ENCODE data around the gene RFX2. TPM values are rescaled to one million over a fixed set of nuclear protein-coding genes. Genes with fewer than 3 reads are reported as not detected.

Gene RFX2
- total RNA-seq, 1 experiment from 2014 or later, result 13.7 TPM

GRCh38 chr19:6098574-6098973 lies 11.7 kb downstream of the RFX2 start:
- H3K27ac Mint-ChIP-seq (ENCODE audit: unreplicated experiment), result no peak overlapping the region
- BruUV-seq (replicated peaks), result no TSS peak
- H3K4me3 Mint-ChIP-seq (ENCODE audit: low read depth, unreplicated experiment), result no peak overlapping the region
- intact Hi-C loops (cut with micrococcal nuclease; ENCODE audit: unreplicated experiment), result no loop called here
- H3K36me3 Mint-ChIP-seq (ENCODE audit: insufficient read depth, unreplicated experiment), result no peaks in the 10 kb centered on the region
- CTCF ChIA-PET, result interaction anchor here (1.0 kb wide), 1 partner anchor 295 kb away, joined by 3 read pairs; no protein-coding TSS in a partner anchor
- no peak for DNase-seq
- H3K4me1 Mint-ChIP-seq (ENCODE audit: low read depth, unreplicated experiment), result peaks cover 17% of the 10 kb centered on the region
- H3K27me3 Mint-ChIP-seq (ENCODE audit: unreplicated experiment), result no peaks in the 10 kb centered on the region
- TF ChIP-seq, protein P1, sequence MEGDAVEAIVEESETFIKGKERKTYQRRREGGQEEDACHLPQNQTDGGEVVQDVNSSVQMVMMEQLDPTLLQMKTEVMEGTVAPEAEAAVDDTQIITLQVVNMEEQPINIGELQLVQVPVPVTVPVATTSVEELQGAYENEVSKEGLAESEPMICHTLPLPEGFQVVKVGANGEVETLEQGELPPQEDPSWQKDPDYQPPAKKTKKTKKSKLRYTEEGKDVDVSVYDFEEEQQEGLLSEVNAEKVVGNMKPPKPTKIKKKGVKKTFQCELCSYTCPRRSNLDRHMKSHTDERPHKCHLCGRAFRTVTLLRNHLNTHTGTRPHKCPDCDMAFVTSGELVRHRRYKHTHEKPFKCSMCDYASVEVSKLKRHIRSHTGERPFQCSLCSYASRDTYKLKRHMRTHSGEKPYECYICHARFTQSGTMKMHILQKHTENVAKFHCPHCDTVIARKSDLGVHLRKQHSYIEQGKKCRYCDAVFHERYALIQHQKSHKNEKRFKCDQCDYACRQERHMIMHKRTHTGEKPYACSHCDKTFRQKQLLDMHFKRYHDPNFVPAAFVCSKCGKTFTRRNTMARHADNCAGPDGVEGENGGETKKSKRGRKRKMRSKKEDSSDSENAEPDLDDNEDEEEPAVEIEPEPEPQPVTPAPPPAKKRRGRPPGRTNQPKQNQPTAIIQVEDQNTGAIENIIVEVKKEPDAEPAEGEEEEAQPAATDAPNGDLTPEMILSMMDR (IDR thresholded peaks at IDR 0.05; ENCODE audit: unreplicated experiment), result no peak
- H3K9me3 Mint-ChIP-seq (ENCODE audit: low read depth, unreplicated experiment), result no peaks in the 10 kb centered on the region

DNA sequence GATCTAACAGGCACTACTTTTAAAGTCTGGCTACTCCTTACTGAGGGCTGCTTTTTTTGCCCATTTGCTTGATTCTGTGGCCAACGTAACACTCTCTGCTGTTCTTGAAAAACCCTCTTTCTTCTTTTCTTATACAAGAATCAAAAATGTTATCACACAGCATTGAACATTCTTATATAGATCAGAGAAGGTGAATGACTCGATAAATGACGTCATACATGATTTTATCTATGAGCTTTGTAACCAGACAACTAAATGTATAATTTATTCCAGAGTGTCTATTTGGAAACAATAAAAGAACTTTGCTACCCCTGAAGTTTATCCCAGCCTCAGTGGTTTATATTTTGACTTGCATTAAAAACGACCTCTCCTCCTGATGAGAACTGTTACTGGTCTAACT lies 12.4 kb downstream of the RFX2 start:
- CTCF ChIA-PET, result interaction anchor here (0.6 kb wide), 1 partner anchor 1300 kb away, joined by 3 read pairs; no protein-coding TSS in a partner anchor
- DNase-seq, result no peak
- H3K27me3 Mint-ChIP-seq (ENCODE audit: unreplicated experiment), result no peaks in the 10 kb centered on the region
- TF ChIP-seq, protein P1 (IDR thresholded peaks at IDR 0.05; ENCODE audit: unreplicated experiment), result no peak
- H3K36me3 Mint-ChIP-seq (ENCODE audit: insufficient read depth, unreplicated experiment), result peaks cover 2% of the 10 kb centered on the region
- no peak overlapping the region for H3K27ac Mint-ChIP-seq (ENCODE audit: unreplicated experiment)
- no TSS peak for BruUV-seq (replicated peaks)
- peaks cover 19% of the 10 kb centered on the region for H3K4me1 Mint-ChIP-seq (ENCODE audit: low read depth, unreplicated experiment)
- H3K4me3 Mint-ChIP-seq (ENCODE audit: low read depth, unreplicated experiment), result no peak overlapping the region
- no peaks in the 10 kb centered on the region for H3K9me3 Mint-ChIP-seq (ENCODE audit: low read depth, unreplicated experiment)
- intact Hi-C loops (cut with micrococcal nuclease; ENCODE audit: unreplicated experiment), result no loop called here

DNA sequence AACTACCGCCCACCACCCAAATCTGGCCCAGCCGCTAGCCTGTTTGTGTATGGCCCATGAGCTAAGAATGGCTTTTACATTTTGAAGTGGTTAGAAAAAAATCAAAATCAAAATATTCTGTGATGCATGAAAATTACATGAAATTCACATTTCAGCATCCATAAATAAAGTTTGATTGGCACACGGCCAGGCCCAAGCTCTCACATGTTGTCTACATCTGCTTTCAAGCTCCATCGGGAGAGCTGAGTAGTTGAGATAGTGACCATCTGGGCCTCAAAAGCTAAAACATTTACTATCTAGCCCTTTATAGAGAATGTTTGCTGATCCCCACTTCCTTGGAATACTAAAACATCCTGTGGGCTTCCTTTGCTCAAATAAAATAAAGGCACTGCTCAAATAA lies 14.5 kb downstream of the RFX2 start:
- Mint-ChIP-seq H3K4me1 (ENCODE audit: low read depth, unreplicated experiment) (peaks cover 29% of the 10 kb centered on the region), H3K27me3 (ENCODE audit: unreplicated experiment) (no peaks in the 10 kb centered on the region), H3K27ac (ENCODE audit: unreplicated experiment) (no peak overlapping the region), H3K36me3 (ENCODE audit: insufficient read depth, unreplicated experiment) (peaks cover 9% of the 10 kb centered on the region), H3K4me3 (ENCODE audit: low read depth, unreplicated experiment) (no peak overlapping the region), H3K9me3 (ENCODE audit: low read depth, unreplicated experiment) (no peaks in the 10 kb centered on the region)
- TF ChIP-seq, protein P1 (IDR thresholded peaks at IDR 0.05; ENCODE audit: unreplicated experiment), result no peak
- DNase-seq, result no peak
- CTCF ChIA-PET, result no interaction called here
- intact Hi-C loops (cut with micrococcal nuclease; ENCODE audit: unreplicated experiment), result no loop called here
- no TSS peak for BruUV-seq (replicated peaks)

GRCh38 chr19:6092329-6093286 lies 17.7 kb downstream of the RFX2 start:
- no TSS peak for BruUV-seq (replicated peaks)
- peak; percentile 81 for DNase-seq
- H3K27me3 Mint-ChIP-seq (ENCODE audit: unreplicated experiment), result no peaks in the 10 kb centered on the region
- CTCF ChIA-PET, result interaction anchor here (0.6 to 1.3 kb wide), 7 partner anchors 12 to 107 kb away, joined by 3 to 7 read pairs (median 4); no protein-coding TSS in a partner anchor
- H3K9me3 Mint-ChIP-seq (ENCODE audit: low read depth, unreplicated experiment), result no peaks in the 10 kb centered on the region
- peak overlapping the region; percentile 64 for H3K4me3 Mint-ChIP-seq (ENCODE audit: low read depth, unreplicated experiment)
- peaks cover 21% of the 10 kb centered on the region for H3K4me1 Mint-ChIP-seq (ENCODE audit: low read depth, unreplicated experiment)
- peak overlapping the region; percentile 93 for H3K27ac Mint-ChIP-seq (ENCODE audit: unreplicated experiment)
- H3K36me3 Mint-ChIP-seq (ENCODE audit: insufficient read depth, unreplicated experiment), result peaks cover 17% of the 10 kb centered on the region
- intact Hi-C loops (cut with micrococcal nuclease; ENCODE audit: unreplicated experiment), result no loop called here
- TF ChIP-seq, protein P1 (IDR thresholded peaks at IDR 0.05; ENCODE audit: unreplicated experiment), result no peak

Data from Calu3 (cell line).